ENCODE data around the gene TNFSF12. TPM values are rescaled to one million over a fixed set of nuclear protein-coding genes. Genes with fewer than 3 reads are reported as not detected.

Gene TNFSF12
- polyA plus RNA-seq, 1 of the 3 experiments (the other 2 are of a cell fraction) = 47.6 TPM

DNA sequence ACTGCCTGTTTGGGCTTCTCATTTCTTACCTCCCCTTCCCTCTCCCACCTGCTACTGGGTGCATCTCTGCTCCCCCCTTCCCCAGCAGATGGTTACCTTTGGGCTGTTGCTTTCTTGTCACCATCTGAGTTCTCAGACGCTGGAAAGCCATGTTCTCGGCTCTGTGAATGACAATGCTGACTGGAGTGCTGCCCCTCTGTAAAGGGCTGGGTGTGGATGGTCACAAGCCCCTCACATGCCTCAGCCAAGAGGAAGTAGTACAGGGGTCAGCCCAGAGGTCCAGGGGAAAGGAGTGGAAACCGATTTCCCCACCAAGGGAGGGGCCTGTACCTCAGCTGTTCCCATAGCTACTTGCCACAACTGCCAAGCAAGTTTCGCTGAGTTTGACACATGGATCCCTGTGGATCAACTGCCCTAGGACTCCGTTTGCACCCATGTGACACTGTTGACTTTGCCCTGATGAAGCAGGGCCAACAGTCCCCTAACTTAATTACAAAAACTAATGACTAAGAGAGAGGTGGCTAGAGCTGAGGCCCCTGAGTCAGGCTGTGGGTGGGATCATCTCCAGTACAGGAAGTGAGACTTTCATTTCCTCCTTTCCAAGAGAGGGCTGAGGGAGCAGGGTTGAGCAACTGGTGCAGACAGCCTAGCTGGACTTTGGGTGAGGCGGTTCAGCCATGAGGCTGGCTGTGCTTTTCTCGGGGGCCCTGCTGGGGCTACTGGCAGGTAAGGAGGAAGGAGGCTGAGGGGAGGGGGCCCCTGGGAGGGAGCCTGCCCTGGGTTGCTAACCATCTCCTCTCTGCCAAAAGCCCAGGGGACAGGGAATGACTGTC lies 30.4 kb downstream of the TNFSF12 start, which contains the start of gene CD68 (continued):
- TF ChIP-seq, protein P1, sequence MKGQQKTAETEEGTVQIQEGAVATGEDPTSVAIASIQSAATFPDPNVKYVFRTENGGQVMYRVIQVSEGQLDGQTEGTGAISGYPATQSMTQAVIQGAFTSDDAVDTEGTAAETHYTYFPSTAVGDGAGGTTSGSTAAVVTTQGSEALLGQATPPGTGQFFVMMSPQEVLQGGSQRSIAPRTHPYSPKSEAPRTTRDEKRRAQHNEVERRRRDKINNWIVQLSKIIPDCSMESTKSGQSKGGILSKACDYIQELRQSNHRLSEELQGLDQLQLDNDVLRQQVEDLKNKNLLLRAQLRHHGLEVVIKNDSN (IDR thresholded peaks at IDR 0.05; ENCODE audit: borderline replicate concordance, low read depth) = no peak
- no peak for TF ChIP-seq RAD21 (IDR thresholded peaks at IDR 0.05; ENCODE audit: low read length)
- peak; percentile 66 for TF ChIP-seq GABPA (IDR thresholded peaks at IDR 0.05; ENCODE audit: low read depth)
- TF ChIP-seq, protein P2, sequence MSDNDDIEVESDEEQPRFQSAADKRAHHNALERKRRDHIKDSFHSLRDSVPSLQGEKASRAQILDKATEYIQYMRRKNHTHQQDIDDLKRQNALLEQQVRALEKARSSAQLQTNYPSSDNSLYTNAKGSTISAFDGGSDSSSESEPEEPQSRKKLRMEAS (IDR thresholded peaks at IDR 0.05; ENCODE audit: low read depth) = peak; percentile 73
- no peak for TF ChIP-seq TEAD4 (IDR thresholded peaks at IDR 0.05; ENCODE audit: borderline replicate concordance, insufficient read depth)
- TF ChIP-seq, protein P3, sequence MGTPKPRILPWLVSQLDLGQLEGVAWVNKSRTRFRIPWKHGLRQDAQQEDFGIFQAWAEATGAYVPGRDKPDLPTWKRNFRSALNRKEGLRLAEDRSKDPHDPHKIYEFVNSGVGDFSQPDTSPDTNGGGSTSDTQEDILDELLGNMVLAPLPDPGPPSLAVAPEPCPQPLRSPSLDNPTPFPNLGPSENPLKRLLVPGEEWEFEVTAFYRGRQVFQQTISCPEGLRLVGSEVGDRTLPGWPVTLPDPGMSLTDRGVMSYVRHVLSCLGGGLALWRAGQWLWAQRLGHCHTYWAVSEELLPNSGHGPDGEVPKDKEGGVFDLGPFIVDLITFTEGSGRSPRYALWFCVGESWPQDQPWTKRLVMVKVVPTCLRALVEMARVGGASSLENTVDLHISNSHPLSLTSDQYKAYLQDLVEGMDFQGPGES (IDR thresholded peaks at IDR 0.05; ENCODE audit: low read depth, low read length) = no peak
- TF ChIP-seq EP300 (IDR thresholded peaks at IDR 0.05; ENCODE audit: borderline replicate concordance in 1 of 2, low read depth in 1 of 2, low read length in 1 of 2) = peak in 1 of 2 experiments; percentile 18; a peak in 1 of 4 replicates
- peak; percentile 99 for TF ChIP-seq SIN3A (IDR thresholded peaks at IDR 0.05; ENCODE audit: borderline replicate concordance, low read depth, low read length)

DNA sequence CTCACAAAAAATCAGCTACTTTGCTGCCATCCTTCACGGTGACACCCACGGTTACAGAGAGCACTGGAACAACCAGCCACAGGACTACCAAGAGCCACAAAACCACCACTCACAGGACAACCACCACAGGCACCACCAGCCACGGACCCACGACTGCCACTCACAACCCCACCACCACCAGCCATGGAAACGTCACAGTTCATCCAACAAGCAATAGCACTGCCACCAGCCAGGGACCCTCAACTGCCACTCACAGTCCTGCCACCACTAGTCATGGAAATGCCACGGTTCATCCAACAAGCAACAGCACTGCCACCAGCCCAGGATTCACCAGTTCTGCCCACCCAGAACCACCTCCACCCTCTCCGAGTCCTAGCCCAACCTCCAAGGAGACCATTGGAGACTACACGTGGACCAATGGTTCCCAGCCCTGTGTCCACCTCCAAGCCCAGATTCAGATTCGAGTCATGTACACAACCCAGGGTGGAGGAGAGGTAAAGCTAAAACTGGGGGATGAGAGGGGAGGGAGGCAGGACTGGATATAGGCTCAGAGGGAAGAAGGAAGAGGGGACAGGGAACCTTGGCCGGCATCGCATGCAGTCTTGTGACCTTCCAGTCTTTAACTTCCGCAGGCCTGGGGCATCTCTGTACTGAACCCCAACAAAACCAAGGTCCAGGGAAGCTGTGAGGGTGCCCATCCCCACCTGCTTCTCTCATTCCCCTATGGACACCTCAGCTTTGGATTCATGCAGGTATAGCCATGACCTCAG lies 31.2 kb downstream of the TNFSF12 start:
- no peak for DNase-seq
- H3K79me2 ChIP-seq (ENCODE audit: insufficient read depth) = peaks cover 72% of the 10 kb centered on the region
- H3F3A ChIP-seq (replicated peaks; ENCODE audit: insufficient read depth) = peaks cover 50% of the 10 kb centered on the region
- H3K27me3 ChIP-seq (ENCODE audit: insufficient read depth) = no peaks in the 10 kb centered on the region
- CTCF ChIA-PET = interaction anchor here (1.2 to 2.5 kb wide), 3 partner anchors 9 to 108 kb away, joined by 3 to 18 read pairs (median 10); partner anchors contain the start of genes SOX15, TP53 and WRAP53
- H3K9me3 ChIP-seq = no peaks in the 10 kb centered on the region
- H3K4me3 ChIP-seq (ENCODE audit: low read depth in 2 of 2, low read length in 1 of 2) = peak overlapping the region in 1 of 2 experiments; percentile 2; a peak in 1 of 4 replicates
- H3K4me1 ChIP-seq (ENCODE audit: control insufficient read depth in 1 of 2, insufficient read depth in 2 of 2, low read depth in 1 of 2, low read length in 1 of 2) = peaks cover 31% of the 10 kb centered on the region in 2 experiments
- 88% methylated on average over 6 of the region's 12 CpGs for WGBS (ENCODE audit: low lambda C conversion rate)
- peaks cover 41% of the 10 kb centered on the region for H4K20me1 ChIP-seq (ENCODE audit: insufficient read depth)
- peak overlapping the region; percentile 23; the same call in 1 of the 2 replicates for H3K4me2 ChIP-seq
- H2AFZ ChIP-seq (ENCODE audit: low read depth) = no peak overlapping the region
- peaks cover 40% of the 10 kb centered on the region in 2 experiments for H3K36me3 ChIP-seq (replicated peaks in 1 of 2; ENCODE audit: control insufficient read depth in 1 of 2, insufficient read depth in 2 of 2, low read length in 1 of 2)
- peak overlapping the region; percentile 45; the same call in 1 of the 2 replicates for H3K9ac ChIP-seq
- peak overlapping the region in 1 of 2 experiments; percentile 79; a peak in 2 of 4 replicates for H3K27ac ChIP-seq (ENCODE audit: low read depth in 2 of 2, low read length in 1 of 2)
- no peaks in the 10 kb centered on the region for H3K9me2 ChIP-seq
- POLR2A ChIA-PET = interaction anchor here (0.6 to 2.4 kb wide), 5 partner anchors 9 to 107 kb away, joined by 3 to 5 read pairs (median 3); partner anchors contain the start of genes FXR2 and TP53
- TF ChIP-seq, protein P4, sequence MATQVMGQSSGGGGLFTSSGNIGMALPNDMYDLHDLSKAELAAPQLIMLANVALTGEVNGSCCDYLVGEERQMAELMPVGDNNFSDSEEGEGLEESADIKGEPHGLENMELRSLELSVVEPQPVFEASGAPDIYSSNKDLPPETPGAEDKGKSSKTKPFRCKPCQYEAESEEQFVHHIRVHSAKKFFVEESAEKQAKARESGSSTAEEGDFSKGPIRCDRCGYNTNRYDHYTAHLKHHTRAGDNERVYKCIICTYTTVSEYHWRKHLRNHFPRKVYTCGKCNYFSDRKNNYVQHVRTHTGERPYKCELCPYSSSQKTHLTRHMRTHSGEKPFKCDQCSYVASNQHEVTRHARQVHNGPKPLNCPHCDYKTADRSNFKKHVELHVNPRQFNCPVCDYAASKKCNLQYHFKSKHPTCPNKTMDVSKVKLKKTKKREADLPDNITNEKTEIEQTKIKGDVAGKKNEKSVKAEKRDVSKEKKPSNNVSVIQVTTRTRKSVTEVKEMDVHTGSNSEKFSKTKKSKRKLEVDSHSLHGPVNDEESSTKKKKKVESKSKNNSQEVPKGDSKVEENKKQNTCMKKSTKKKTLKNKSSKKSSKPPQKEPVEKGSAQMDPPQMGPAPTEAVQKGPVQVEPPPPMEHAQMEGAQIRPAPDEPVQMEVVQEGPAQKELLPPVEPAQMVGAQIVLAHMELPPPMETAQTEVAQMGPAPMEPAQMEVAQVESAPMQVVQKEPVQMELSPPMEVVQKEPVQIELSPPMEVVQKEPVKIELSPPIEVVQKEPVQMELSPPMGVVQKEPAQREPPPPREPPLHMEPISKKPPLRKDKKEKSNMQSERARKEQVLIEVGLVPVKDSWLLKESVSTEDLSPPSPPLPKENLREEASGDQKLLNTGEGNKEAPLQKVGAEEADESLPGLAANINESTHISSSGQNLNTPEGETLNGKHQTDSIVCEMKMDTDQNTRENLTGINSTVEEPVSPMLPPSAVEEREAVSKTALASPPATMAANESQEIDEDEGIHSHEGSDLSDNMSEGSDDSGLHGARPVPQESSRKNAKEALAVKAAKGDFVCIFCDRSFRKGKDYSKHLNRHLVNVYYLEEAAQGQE (IDR thresholded peaks at IDR 0.05; ENCODE audit: low read depth, low read length) = no peak
- TF ChIP-seq EP300 (IDR thresholded peaks at IDR 0.05; ENCODE audit: borderline replicate concordance in 1 of 2, low read depth in 1 of 2, low read length in 1 of 2) = no peak
- no peak for TF ChIP-seq SMC3 (IDR thresholded peaks at IDR 0.05; ENCODE audit: low read depth, low read length)
- TF ChIP-seq EZH2phosphoT487 (IDR thresholded peaks at IDR 0.05; ENCODE audit: borderline replicate concordance, low read depth) = no peak
- TF ChIP-seq, protein P5, sequence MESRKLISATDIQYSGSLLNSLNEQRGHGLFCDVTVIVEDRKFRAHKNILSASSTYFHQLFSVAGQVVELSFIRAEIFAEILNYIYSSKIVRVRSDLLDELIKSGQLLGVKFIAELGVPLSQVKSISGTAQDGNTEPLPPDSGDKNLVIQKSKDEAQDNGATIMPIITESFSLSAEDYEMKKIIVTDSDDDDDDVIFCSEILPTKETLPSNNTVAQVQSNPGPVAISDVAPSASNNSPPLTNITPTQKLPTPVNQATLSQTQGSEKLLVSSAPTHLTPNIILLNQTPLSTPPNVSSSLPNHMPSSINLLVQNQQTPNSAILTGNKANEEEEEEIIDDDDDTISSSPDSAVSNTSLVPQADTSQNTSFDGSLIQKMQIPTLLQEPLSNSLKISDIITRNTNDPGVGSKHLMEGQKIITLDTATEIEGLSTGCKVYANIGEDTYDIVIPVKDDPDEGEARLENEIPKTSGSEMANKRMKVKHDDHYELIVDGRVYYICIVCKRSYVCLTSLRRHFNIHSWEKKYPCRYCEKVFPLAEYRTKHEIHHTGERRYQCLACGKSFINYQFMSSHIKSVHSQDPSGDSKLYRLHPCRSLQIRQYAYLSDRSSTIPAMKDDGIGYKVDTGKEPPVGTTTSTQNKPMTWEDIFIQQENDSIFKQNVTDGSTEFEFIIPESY (IDR thresholded peaks at IDR 0.05; ENCODE audit: borderline replicate concordance, low read depth) = no peak
- TF ChIP-seq, protein P6, sequence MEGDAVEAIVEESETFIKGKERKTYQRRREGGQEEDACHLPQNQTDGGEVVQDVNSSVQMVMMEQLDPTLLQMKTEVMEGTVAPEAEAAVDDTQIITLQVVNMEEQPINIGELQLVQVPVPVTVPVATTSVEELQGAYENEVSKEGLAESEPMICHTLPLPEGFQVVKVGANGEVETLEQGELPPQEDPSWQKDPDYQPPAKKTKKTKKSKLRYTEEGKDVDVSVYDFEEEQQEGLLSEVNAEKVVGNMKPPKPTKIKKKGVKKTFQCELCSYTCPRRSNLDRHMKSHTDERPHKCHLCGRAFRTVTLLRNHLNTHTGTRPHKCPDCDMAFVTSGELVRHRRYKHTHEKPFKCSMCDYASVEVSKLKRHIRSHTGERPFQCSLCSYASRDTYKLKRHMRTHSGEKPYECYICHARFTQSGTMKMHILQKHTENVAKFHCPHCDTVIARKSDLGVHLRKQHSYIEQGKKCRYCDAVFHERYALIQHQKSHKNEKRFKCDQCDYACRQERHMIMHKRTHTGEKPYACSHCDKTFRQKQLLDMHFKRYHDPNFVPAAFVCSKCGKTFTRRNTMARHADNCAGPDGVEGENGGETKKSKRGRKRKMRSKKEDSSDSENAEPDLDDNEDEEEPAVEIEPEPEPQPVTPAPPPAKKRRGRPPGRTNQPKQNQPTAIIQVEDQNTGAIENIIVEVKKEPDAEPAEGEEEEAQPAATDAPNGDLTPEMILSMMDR (IDR thresholded peaks at IDR 0.05) = no peak
- TF ChIP-seq NFIC (IDR thresholded peaks at IDR 0.05; ENCODE audit: borderline replicate concordance) = no peak
- no peak for TF ChIP-seq FOSL2 (IDR thresholded peaks at IDR 0.05; ENCODE audit: borderline replicate concordance, low read depth)
- TF ChIP-seq RAD21 (IDR thresholded peaks at IDR 0.05; ENCODE audit: low read length) = no peak
- no peak for TF ChIP-seq GATA2 (CRISPR knock-in tag; IDR thresholded peaks at IDR 0.05)
